C4-2B (cell line): ENCODE measurements around the gene RNF31.
A peak's percentile ranks its signal among the peaks of the same experiment; 100 is the strongest.

Experiments
- H3K27ac ChIP-seq: fragments of 450-650 bp; 2 replicates; pipeline ENCODE4 v1.5.1; 2017
- ZFX ChIP-seq: fragments of 450-650 bp; IDR thresholded peaks from 2 replicates; pipeline ENCODE4 v1.6.1; 2017
- TF ChIP-seq, protein P1 (sequence below): fragments of 450-650 bp; conservative IDR thresholded peaks from 2 replicates; pipeline ENCODE4 v1.5.1; 2017; ENCODE audit warnings: mild to moderate bottlenecking

The RNF31 gene

DNA sequence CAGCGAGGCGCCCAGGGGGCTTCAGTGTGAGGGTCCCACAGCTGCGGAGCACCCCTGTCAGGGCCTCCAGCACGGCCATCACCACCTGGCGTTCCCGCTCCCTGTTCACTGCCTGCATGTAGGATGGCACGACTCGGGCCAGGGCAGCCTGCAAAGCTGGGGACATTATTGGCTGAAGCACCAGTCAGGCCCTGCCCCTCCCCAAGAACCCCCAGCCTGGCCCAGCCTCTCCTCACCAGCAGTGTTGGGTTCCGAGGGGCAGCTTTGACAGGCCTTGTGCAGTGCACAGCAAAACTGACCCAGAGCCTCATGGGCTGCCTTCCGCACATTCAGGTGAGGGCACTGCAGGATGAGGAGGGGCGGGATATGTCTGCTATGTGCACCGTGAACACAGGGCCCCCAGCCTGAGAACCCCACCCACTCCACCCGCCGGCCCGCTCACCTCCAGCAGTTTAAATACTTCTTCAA lies 35.8 kb downstream of the RNF31 start:
- H3K27ac ChIP-seq = no peak overlapping the region
- no peak for TF ChIP-seq ZFX
- TF ChIP-seq, protein P1, sequence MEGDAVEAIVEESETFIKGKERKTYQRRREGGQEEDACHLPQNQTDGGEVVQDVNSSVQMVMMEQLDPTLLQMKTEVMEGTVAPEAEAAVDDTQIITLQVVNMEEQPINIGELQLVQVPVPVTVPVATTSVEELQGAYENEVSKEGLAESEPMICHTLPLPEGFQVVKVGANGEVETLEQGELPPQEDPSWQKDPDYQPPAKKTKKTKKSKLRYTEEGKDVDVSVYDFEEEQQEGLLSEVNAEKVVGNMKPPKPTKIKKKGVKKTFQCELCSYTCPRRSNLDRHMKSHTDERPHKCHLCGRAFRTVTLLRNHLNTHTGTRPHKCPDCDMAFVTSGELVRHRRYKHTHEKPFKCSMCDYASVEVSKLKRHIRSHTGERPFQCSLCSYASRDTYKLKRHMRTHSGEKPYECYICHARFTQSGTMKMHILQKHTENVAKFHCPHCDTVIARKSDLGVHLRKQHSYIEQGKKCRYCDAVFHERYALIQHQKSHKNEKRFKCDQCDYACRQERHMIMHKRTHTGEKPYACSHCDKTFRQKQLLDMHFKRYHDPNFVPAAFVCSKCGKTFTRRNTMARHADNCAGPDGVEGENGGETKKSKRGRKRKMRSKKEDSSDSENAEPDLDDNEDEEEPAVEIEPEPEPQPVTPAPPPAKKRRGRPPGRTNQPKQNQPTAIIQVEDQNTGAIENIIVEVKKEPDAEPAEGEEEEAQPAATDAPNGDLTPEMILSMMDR = no peak

DNA sequence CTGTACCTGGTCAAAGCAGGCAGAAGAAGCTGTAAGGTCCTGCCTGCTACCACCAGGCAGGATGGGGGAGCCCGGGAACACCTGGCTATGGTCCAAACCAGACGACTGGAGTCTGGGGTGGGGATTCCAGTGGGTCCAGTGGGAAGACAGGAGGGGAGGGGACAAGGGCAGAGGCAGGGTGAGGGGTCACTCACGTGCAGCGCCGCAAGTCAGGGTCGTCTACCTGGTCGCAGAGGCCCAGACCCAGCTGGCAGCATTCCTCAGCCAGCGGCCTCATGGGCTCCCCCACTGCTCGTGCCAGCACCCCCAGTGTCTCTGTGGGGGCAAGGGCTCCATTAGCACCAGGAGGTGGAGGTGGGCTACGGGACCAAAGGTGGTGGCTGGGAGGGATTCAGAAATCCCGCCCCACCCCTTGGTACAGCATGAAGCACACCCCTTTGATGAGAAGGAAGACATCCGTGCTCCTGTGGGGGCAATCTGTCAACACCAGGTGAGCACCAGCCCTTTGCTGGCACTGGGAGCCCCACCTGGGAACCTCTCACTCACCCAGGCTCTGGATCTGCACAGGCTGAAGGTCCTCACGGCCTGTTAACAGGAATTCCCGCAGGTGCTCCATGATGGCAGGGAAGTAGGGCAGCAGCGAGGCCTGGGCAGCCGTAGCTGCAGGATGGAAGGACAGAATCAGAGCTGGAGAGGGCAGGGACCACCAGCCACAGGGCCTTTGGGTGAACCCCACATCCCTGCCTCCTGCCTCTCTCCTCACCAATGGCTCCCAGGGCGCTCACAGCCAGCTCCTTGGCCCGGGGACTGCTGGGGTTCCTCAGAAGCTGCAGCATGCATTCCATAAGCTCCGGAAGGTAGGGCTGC lies 37.0 kb downstream of the RNF31 start:
- TF ChIP-seq ZFX = no peak
- TF ChIP-seq, protein P1 = no peak
- H3K27ac ChIP-seq = no peak overlapping the region

DNA sequence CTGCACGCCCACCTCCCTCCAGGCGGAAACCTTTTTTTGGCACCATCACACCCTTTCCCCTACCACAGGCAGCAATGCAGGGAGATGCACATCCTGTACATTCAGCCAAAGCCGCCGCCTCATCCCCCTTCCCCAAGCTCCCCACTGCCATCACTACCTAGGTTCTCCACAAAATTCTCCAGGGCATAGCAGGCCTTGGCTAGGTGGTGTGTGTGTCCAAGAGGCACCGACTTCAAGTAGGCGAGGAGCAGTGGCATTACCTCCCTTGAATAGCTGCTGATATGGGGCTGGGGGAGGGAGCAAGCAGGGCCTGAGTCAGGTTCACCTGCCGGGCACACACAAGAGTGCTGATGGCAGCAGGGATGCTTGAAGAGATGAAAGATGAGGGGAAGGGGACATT lies 37.7 kb downstream of the RNF31 start:
- TF ChIP-seq, protein P1 = no peak
- H3K27ac ChIP-seq = no peak overlapping the region

DNA sequence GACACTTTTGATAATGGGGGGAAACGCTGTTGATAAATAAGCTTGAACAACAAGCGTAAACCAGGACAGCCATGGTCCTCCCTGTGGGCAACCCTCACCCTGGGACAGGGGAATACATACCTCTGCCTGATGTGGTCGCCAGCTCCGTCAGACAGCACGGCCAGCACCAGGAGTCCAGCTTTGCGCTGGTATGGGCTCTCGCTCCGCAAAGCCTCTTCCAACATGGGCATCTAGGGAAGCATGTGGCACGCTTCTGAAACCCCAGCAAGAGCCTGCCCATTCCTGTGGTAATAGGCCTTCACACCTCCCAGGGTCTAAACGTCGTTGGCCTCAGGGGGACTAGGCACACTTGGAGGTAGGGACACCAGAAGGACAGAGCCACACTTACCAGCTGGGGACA lies 38.4 kb downstream of the RNF31 start:
- no peak for TF ChIP-seq ZFX
- TF ChIP-seq, protein P1 = no peak
- no peak overlapping the region for H3K27ac ChIP-seq

DNA sequence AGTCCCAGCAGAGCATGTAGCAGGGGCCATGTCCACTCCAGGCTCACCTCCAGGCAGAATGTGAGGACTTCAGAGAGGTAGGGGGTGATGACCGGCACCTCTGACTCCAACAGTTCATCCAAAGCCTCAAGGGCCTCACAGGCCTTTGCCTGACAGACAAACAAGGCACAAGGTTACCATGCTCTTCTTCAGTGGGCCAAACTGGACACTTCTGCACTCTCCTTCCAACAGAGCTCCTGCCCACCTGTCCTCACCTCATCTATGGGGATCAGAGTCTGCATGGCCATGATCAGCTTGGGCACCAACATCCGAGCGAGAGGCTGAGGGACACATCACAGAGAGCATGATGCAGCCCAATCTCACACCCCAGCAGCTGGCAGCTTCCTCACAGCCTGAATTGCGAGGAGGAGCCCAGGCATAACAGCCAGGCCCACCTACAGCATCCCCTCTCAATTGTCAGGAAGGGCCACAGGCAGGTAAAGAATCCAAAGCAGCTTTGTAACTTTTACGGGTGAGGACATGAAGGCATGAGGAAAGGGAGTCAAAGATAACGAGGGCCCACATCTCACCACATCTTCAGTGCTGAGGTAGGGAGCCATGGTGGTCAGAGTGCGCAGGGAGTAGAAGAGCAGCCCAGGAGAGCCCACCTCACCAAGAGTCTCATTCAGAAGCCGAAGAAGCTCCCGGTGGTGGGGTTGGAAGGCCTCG lies 39.7 kb downstream of the RNF31 start:
- TF ChIP-seq ZFX = no peak
- TF ChIP-seq, protein P1 = no peak

DNA sequence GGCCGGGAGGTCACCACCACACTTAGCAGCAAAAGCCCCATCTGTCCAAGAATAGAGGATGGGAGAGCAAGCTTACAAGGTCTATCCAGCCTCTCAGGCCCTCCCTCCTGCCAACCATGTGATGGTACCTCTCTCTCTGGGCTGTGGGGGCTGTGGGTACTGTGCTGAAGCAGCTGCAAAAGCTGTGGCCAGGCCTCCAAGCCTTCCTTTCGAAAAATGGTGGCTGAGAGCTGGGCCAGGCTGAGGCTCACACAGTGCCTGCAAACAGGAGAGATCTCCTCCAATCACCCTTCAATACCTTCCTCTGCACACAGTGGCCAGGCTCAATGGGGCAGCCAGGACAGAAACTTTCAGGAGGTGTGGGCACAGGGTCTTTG lies 40.2 kb downstream of the RNF31 start:
- TF ChIP-seq, protein P1 = no peak
- TF ChIP-seq ZFX = no peak

More for the DNA sequence above, 39.7 kb downstream of the RNF31 start:
- H3K27ac ChIP-seq = no peak overlapping the region

More for the DNA sequence above, 40.2 kb downstream of the RNF31 start:
- peak overlapping the region; percentile 87; the same call in 1 of the 2 replicates for H3K27ac ChIP-seq
